WTC11 (cell line): ENCODE data around the gene NOL9. TPM values are rescaled to one million over a fixed set of nuclear protein-coding genes. Genes with fewer than 3 reads are reported as not detected.

Experiments
- ATAC-seq: fragments of 200-7000 bp; cut with Tn5 transposase; 2 replicates; pipeline ENCODE4 v1.10.0; 2021; ENCODE audit warnings: mild to moderate bottlenecking, moderate library complexity
- CTCF ChIA-PET: fragments of 300-600 bp; sonication (Branson Sonifier 250); formaldehyde crosslinking; loops from one replicate; lab custom pipeline; 2021; ENCODE audit warnings: antibody characterized with exemption; lab: Charles Lee
- POLR2A ChIA-PET: fragments of 350-600 bp; sonication (Branson Sonifier 250); formaldehyde crosslinking; loops from one replicate; lab custom pipeline; 2021; ENCODE audit warnings: antibody characterized with exemption; lab: Charles Lee
- DNase-seq: peaks from one replicate; pipeline ENCODE4 v3.0.0; 2021; ENCODE audit warnings: low spot score
- H3K27ac Mint-ChIP-seq: 2 replicates; pipeline ENCODE4 v1.8.0; 2021; ENCODE audit warnings: mixed read lengths
- H3K27me3 Mint-ChIP-seq: 2 replicates; pipeline ENCODE4 v1.8.0; 2021; ENCODE audit warnings: low read depth, mild to moderate bottlenecking, moderate library complexity, mixed read lengths
- H3K36me3 Mint-ChIP-seq: 2 replicates; pipeline ENCODE4 v1.8.0; 2021; ENCODE audit warnings: mixed read lengths
- H3K4me1 Mint-ChIP-seq: 2 replicates; pipeline ENCODE4 v1.8.0; 2022; ENCODE audit warnings: mixed read lengths
- H3K4me3 Mint-ChIP-seq: 2 replicates; pipeline ENCODE4 v1.8.0; 2021; ENCODE audit warnings: mild to moderate bottlenecking, moderate library complexity, mixed read lengths
- H3K9me3 Mint-ChIP-seq: 2 replicates; pipeline ENCODE4 v1.8.0; 2021; ENCODE audit warnings: mixed read lengths
- CREB1 ChIP-seq: sonication (generic); formaldehyde crosslinking; IDR thresholded peaks from 2 replicates; pipeline ENCODE4 v1.8.0; 2023; ENCODE audit warnings: mild to moderate bottlenecking, missing genetic modification reagents
- ETV6 ChIP-seq: sonication (generic); formaldehyde crosslinking; IDR thresholded peaks from 2 replicates; pipeline ENCODE4 v1.8.1; 2022; ENCODE audit warnings: mild to moderate bottlenecking, missing genetic modification reagents
- FOXP1 ChIP-seq: sonication (generic); formaldehyde crosslinking; IDR thresholded peaks from 2 replicates; pipeline ENCODE4 v1.8.0; 2022; ENCODE audit warnings: missing genetic modification reagents, mild to moderate bottlenecking, moderate library complexity, borderline replicate concordance
- GTF2I ChIP-seq: fragments of 250-450 bp; sonication (Bioruptor Pico); conservative IDR thresholded peaks from 2 replicates; pipeline ENCODE4 v1.4.0; 2021; ENCODE audit warnings: mild to moderate bottlenecking
- IRF2 ChIP-seq: sonication (generic); formaldehyde crosslinking; IDR thresholded peaks from 2 replicates; pipeline ENCODE4 v1.8.0; 2022; ENCODE audit warnings: low read depth, missing genetic modification reagents, borderline replicate concordance
- JAZF1 ChIP-seq: fragments of 250-450 bp; sonication (Bioruptor Pico); IDR thresholded peaks from 2 replicates; pipeline ENCODE4 v1.9.0; 2021; ENCODE audit warnings: moderate library complexity, mild to moderate bottlenecking, inconsistent platforms
- OVOL2 ChIP-seq: fragments of 250-450 bp; sonication (Bioruptor Pico); IDR thresholded peaks from 2 replicates; pipeline ENCODE4 v1.9.0; 2021; ENCODE audit warnings: mild to moderate bottlenecking, borderline replicate concordance
- RORB ChIP-seq: fragments of 250-450 bp; sonication (Bioruptor Pico); IDR thresholded peaks from 2 replicates; pipeline ENCODE4 v1.9.0; 2021; ENCODE audit warnings: mild to moderate bottlenecking
- SMAD4 ChIP-seq: sonication (generic); formaldehyde crosslinking; IDR thresholded peaks from 2 replicates; pipeline ENCODE4 v1.8.0; 2022; ENCODE audit warnings: mild to moderate bottlenecking, missing genetic modification reagents
- SOX15 ChIP-seq: fragments of 250-450 bp; sonication (Bioruptor Pico); IDR thresholded peaks from 2 replicates; pipeline ENCODE4 v1.9.0; 2021; ENCODE audit warnings: mild to moderate bottlenecking
- SP1 ChIP-seq: sonication (generic); formaldehyde crosslinking; conservative IDR thresholded peaks from 2 replicates; pipeline ENCODE4 v1.8.1; 2022; ENCODE audit warnings: missing genetic modification reagents
- TCF7 ChIP-seq: sonication (generic); formaldehyde crosslinking; IDR thresholded peaks from 2 replicates; pipeline ENCODE4 v1.8.0; 2022; ENCODE audit warnings: mild to moderate bottlenecking, low read depth, missing genetic modification reagents, moderate library complexity
- TP53 ChIP-seq: sonication (generic); formaldehyde crosslinking; IDR thresholded peaks from 2 replicates; pipeline ENCODE4 v1.8.1; 2023; ENCODE audit warnings: mild to moderate bottlenecking, missing genetic modification reagents
- ZNF121 ChIP-seq: sonication (generic); formaldehyde crosslinking; IDR thresholded peaks from 2 replicates; pipeline ENCODE4 v1.8.0; 2023; ENCODE audit warnings: missing genetic modification reagents
- ZNF138 ChIP-seq: sonication (generic); formaldehyde crosslinking; conservative IDR thresholded peaks from 2 replicates; pipeline ENCODE4 v1.8.1; 2022; ENCODE audit warnings: mild to moderate bottlenecking, moderate library complexity, missing genetic modification reagents
- ZNF263 ChIP-seq: sonication (generic); formaldehyde crosslinking; IDR thresholded peaks from 2 replicates; pipeline ENCODE4 v1.8.1; 2022; ENCODE audit warnings: low read depth, mild to moderate bottlenecking, moderate library complexity, missing genetic modification reagents
- ZNF396 ChIP-seq: fragments of 250-450 bp; sonication (Bioruptor Pico); IDR thresholded peaks from 2 replicates; pipeline ENCODE4 v1.8.0; 2021; ENCODE audit warnings: mild to moderate bottlenecking, moderate library complexity, borderline replicate concordance
- ZNF423 ChIP-seq: fragments of 250-450 bp; sonication (Bioruptor Pico); IDR thresholded peaks from 2 replicates; pipeline ENCODE4 v2.1.2; 2022; ENCODE audit warnings: mild to moderate bottlenecking, moderate library complexity
- total RNA-seq: library from RNA; stranded (reverse); gene quantifications from 3 replicates; pipeline ENCODE4 v1.2.3, GENCODE V29; 2021
- TF ChIP-seq, protein P1 (sequence below): sonication (generic); formaldehyde crosslinking; IDR thresholded peaks from 2 replicates; pipeline ENCODE4 v1.8.0; 2023; ENCODE audit warnings: missing genetic modification reagents
- TF ChIP-seq, protein P2 (sequence below): sonication (generic); formaldehyde crosslinking; IDR thresholded peaks from 2 replicates; pipeline ENCODE4 v1.8.1; 2023; ENCODE audit warnings: mild to moderate bottlenecking, missing genetic modification reagents, moderate library complexity
- TF ChIP-seq, protein P3 (sequence below): fragments of 250-450 bp; sonication (Bioruptor Pico); IDR thresholded peaks from 2 replicates; pipeline ENCODE4 v1.9.0; 2021; ENCODE audit warnings: mild to moderate bottlenecking
- TF ChIP-seq, protein P4 (sequence below): fragments of 250-450 bp; sonication (Bioruptor Pico); IDR thresholded peaks from 2 replicates; pipeline ENCODE4 v1.8.0; 2021; ENCODE audit warnings: mild to moderate bottlenecking
- TF ChIP-seq, protein P5 (sequence below): fragments of 250-450 bp; sonication (Bioruptor Pico); IDR thresholded peaks from 2 replicates; pipeline ENCODE4 v1.9.0; 2021; ENCODE audit warnings: mild to moderate bottlenecking, borderline replicate concordance
- TF ChIP-seq, protein P6 (sequence below): sonication (generic); formaldehyde crosslinking; IDR thresholded peaks from 2 replicates; pipeline ENCODE4 v1.8.1; 2022; ENCODE audit warnings: low read depth, mild to moderate bottlenecking, moderate library complexity, missing genetic modification reagents, borderline replicate concordance
- TF ChIP-seq, protein P7 (sequence below): fragments of 250-450 bp; sonication (Bioruptor Pico); IDR thresholded peaks from 2 replicates; pipeline ENCODE4 v1.9.0; 2021; ENCODE audit warnings: moderate library complexity, mild to moderate bottlenecking, inconsistent platforms, borderline replicate concordance

NOL9 gene
- total RNA-seq, 1 experiment from 2014 or later: 37.4 TPM

DNA sequence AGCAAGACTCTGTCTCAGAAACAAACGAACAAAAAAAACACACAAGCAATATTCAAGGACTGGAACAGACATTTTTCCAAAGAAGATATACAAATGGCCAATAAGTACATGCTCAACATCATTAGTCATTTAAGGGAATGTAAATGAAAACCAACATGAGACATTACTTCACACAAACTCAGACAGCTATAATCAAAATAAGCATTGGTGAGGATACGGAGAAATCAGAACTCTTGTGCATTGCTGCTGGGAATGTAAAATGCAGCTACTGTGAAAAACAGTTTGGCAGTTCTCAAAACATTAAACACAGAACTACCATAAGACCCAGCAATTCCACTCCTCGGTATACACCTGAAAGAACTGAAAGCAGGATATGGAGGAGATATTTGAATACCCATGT is 15.4 kb downstream of the NOL9 start:
- no peaks in the 10 kb centered on the region for H3K27me3 Mint-ChIP-seq
- H3K36me3 Mint-ChIP-seq: peaks cover 39% of the 10 kb centered on the region
- ChIA-PET POLR2A (no interaction called here), CTCF (interaction anchor here (1.0 to 1.1 kb wide), 2 partner anchors 14 to 116 kb away, joined by 3 read pairs; no protein-coding TSS in a partner anchor)
- no peaks in the 10 kb centered on the region for H3K4me1 Mint-ChIP-seq
- H3K9me3 Mint-ChIP-seq: no peaks in the 10 kb centered on the region
- ATAC-seq: no peak
- no peak for DNase-seq
- no peak overlapping the region for H3K27ac Mint-ChIP-seq
- TF ChIP-seq ETV6 (no peak), GTF2I (no peak), SMAD4 (CRISPR knock-in tag) (no peak), CREB1 (CRISPR knock-in tag) (no peak), ZNF138 (CRISPR knock-in tag) (no peak), ZNF396 (CRISPR knock-in tag) (no peak), JAZF1 (CRISPR knock-in tag) (no peak), TP53 (CRISPR knock-in tag) (no peak)
- TF ChIP-seq, protein P1, sequence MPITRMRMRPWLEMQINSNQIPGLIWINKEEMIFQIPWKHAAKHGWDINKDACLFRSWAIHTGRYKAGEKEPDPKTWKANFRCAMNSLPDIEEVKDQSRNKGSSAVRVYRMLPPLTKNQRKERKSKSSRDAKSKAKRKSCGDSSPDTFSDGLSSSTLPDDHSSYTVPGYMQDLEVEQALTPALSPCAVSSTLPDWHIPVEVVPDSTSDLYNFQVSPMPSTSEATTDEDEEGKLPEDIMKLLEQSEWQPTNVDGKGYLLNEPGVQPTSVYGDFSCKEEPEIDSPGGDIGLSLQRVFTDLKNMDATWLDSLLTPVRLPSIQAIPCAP (CRISPR knock-in tag): no peak
- TF ChIP-seq, protein P2, sequence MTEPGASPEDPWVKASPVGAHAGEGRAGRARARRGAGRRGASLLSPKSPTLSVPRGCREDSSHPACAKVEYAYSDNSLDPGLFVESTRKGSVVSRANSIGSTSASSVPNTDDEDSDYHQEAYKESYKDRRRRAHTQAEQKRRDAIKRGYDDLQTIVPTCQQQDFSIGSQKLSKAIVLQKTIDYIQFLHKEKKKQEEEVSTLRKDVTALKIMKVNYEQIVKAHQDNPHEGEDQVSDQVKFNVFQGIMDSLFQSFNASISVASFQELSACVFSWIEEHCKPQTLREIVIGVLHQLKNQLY (CRISPR knock-in tag): no peak
- H3K4me3 Mint-ChIP-seq: no peak overlapping the region

DNA sequence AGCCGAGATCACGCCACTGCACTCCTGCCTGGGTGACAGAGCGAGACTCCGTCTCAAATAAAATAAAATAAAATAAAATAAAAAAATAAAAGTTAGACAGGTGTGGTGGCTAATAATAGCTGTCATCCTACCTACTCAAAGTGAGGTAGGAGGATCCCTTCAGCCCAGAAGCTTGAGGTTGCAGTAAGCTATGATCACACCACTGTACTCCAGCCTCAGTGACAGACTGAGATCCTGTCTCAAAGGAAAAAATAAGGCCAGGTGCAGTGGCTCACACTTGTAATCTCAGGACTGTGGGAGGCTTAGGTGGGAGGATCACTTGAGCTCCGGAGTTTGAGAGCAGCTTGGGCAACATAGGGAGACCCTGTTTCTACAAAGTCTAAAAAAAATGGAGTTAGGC is 18.0 kb downstream of the NOL9 start:
- ATAC-seq: no peak
- no peaks in the 10 kb centered on the region for H3K9me3 Mint-ChIP-seq
- H3K4me3 Mint-ChIP-seq: no peak overlapping the region
- no peaks in the 10 kb centered on the region for H3K27me3 Mint-ChIP-seq
- peaks cover 52% of the 10 kb centered on the region for H3K36me3 Mint-ChIP-seq
- CTCF ChIA-PET: interaction anchor here (1.7 to 4.0 kb wide), 3 partner anchors 13 to 110 kb away, joined by 3 to 26 read pairs (median 4); no protein-coding TSS in a partner anchor
- no peak for DNase-seq
- no peaks in the 10 kb centered on the region for H3K4me1 Mint-ChIP-seq
- H3K27ac Mint-ChIP-seq: no peak overlapping the region
- POLR2A ChIA-PET: no interaction called here
- TF ChIP-seq, protein P2 (CRISPR knock-in tag): no peak
- TF ChIP-seq, protein P3, sequence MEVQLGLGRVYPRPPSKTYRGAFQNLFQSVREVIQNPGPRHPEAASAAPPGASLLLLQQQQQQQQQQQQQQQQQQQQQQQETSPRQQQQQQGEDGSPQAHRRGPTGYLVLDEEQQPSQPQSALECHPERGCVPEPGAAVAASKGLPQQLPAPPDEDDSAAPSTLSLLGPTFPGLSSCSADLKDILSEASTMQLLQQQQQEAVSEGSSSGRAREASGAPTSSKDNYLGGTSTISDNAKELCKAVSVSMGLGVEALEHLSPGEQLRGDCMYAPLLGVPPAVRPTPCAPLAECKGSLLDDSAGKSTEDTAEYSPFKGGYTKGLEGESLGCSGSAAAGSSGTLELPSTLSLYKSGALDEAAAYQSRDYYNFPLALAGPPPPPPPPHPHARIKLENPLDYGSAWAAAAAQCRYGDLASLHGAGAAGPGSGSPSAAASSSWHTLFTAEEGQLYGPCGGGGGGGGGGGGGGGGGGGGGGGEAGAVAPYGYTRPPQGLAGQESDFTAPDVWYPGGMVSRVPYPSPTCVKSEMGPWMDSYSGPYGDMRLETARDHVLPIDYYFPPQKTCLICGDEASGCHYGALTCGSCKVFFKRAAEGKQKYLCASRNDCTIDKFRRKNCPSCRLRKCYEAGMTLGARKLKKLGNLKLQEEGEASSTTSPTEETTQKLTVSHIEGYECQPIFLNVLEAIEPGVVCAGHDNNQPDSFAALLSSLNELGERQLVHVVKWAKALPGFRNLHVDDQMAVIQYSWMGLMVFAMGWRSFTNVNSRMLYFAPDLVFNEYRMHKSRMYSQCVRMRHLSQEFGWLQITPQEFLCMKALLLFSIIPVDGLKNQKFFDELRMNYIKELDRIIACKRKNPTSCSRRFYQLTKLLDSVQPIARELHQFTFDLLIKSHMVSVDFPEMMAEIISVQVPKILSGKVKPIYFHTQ: no peak
- TF ChIP-seq RORB (CRISPR knock-in tag) (no peak), ZNF263 (no peak), TCF7 (CRISPR knock-in tag) (no peak), OVOL2 (CRISPR knock-in tag) (no peak), IRF2 (CRISPR knock-in tag) (no peak), SOX15 (CRISPR knock-in tag) (no peak), SP1 (CRISPR knock-in tag) (no peak), ZNF423 (CRISPR knock-in tag) (no peak), FOXP1 (no peak), ZNF121 (CRISPR knock-in tag) (no peak)
- TF ChIP-seq, protein P4, sequence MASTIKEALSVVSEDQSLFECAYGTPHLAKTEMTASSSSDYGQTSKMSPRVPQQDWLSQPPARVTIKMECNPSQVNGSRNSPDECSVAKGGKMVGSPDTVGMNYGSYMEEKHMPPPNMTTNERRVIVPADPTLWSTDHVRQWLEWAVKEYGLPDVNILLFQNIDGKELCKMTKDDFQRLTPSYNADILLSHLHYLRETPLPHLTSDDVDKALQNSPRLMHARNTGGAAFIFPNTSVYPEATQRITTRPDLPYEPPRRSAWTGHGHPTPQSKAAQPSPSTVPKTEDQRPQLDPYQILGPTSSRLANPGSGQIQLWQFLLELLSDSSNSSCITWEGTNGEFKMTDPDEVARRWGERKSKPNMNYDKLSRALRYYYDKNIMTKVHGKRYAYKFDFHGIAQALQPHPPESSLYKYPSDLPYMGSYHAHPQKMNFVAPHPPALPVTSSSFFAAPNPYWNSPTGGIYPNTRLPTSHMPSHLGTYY (CRISPR knock-in tag): no peak
- TF ChIP-seq, protein P5, sequence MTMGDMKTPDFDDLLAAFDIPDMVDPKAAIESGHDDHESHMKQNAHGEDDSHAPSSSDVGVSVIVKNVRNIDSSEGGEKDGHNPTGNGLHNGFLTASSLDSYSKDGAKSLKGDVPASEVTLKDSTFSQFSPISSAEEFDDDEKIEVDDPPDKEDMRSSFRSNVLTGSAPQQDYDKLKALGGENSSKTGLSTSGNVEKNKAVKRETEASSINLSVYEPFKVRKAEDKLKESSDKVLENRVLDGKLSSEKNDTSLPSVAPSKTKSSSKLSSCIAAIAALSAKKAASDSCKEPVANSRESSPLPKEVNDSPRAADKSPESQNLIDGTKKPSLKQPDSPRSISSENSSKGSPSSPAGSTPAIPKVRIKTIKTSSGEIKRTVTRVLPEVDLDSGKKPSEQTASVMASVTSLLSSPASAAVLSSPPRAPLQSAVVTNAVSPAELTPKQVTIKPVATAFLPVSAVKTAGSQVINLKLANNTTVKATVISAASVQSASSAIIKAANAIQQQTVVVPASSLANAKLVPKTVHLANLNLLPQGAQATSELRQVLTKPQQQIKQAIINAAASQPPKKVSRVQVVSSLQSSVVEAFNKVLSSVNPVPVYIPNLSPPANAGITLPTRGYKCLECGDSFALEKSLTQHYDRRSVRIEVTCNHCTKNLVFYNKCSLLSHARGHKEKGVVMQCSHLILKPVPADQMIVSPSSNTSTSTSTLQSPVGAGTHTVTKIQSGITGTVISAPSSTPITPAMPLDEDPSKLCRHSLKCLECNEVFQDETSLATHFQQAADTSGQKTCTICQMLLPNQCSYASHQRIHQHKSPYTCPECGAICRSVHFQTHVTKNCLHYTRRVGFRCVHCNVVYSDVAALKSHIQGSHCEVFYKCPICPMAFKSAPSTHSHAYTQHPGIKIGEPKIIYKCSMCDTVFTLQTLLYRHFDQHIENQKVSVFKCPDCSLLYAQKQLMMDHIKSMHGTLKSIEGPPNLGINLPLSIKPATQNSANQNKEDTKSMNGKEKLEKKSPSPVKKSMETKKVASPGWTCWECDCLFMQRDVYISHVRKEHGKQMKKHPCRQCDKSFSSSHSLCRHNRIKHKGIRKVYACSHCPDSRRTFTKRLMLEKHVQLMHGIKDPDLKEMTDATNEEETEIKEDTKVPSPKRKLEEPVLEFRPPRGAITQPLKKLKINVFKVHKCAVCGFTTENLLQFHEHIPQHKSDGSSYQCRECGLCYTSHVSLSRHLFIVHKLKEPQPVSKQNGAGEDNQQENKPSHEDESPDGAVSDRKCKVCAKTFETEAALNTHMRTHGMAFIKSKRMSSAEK: no peak
- TF ChIP-seq, protein P6, sequence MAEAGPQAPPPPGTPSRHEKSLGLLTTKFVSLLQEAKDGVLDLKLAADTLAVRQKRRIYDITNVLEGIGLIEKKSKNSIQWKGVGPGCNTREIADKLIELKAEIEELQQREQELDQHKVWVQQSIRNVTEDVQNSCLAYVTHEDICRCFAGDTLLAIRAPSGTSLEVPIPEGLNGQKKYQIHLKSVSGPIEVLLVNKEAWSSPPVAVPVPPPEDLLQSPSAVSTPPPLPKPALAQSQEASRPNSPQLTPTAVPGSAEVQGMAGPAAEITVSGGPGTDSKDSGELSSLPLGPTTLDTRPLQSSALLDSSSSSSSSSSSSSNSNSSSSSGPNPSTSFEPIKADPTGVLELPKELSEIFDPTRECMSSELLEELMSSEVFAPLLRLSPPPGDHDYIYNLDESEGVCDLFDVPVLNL (CRISPR knock-in tag): no peak
- TF ChIP-seq, protein P7, sequence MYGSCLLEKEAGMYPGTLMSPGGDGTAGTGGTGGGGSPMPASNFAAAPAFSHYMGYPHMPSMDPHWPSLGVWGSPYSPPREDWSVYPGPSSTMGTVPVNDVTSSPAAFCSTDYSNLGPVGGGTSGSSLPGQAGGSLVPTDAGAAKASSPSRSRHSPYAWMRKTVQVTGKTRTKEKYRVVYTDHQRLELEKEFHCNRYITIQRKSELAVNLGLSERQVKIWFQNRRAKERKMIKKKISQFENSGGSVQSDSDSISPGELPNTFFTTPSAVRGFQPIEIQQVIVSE (CRISPR knock-in tag): no peak
